HUES48 (cell line): ENCODE data around the gene KIF18B.

Experiments
- H3K27ac ChIP-seq: one replicate; pipeline ENCODE4 v1.7.0; 2013; ENCODE audit warnings: low read depth, low read length, inconsistent platforms
- H3K27me3 ChIP-seq: 2 replicates; pipeline ENCODE4 v1.6.1; 2013; ENCODE audit warnings: mild to moderate bottlenecking, low read length; ENCODE audit not compliant: control insufficient read depth, insufficient read depth
- H3K36me3 ChIP-seq: 2 replicates; pipeline ENCODE4 v1.6.1; 2013; ENCODE audit warnings: low read length; ENCODE audit not compliant: control insufficient read depth, insufficient read depth
- H3K4me1 ChIP-seq: 2 replicates; pipeline ENCODE4 v1.6.1; 2013; ENCODE audit warnings: mild to moderate bottlenecking, low read length; ENCODE audit not compliant: control insufficient read depth, insufficient read depth
- H3K4me3 ChIP-seq: 2 replicates; pipeline ENCODE4 v1.5.1; 2013; ENCODE audit warnings: mild to moderate bottlenecking, low read depth, low read length
- H3K9ac ChIP-seq: 2 replicates; pipeline ENCODE4 v1.6.1; 2013; ENCODE audit warnings: mild to moderate bottlenecking, low read depth, low read length, moderate library complexity
- H3K9me3 ChIP-seq: 2 replicates; pipeline ENCODE4 v1.6.1; 2013; ENCODE audit warnings: low read length; ENCODE audit not compliant: control insufficient read depth, insufficient read depth

Gene KIF18B

DNA sequence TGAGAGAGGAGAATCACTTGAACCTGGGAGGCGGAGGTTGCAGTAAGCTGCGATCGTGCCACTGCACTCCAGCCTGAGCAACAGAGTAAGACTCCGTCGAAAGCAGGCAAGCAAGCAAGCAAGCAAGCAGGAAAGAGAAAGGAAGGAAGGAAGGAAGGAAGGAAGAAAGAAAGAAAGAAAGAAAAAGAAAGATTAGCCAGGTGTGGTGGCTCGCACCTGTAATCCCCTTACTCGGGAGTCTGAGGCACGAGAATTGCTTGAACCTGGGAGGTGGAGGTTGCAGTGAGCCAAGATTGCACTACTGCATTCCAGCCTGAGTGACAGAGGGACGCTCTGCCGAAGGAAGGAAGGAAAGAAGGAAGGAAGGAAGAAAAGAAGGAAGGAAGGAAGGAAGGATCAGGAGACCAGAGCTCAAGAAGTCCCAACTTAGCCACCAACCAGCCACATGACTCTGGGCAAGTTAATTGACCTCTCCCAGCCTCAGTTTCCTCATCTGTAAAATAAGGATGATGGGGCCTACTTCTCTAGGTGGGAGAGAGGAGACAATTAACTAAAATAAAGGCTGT lies 38.7 kb downstream of the KIF18B start:
- Histone ChIP-seq H3K27ac (no peak overlapping the region), H3K9me3 (no peaks in the 10 kb centered on the region), H3K4me1 (peaks cover 3% of the 10 kb centered on the region), H3K9ac (no peak overlapping the region), H3K27me3 (peaks cover 20% of the 10 kb centered on the region), H3K36me3 (no peaks in the 10 kb centered on the region), H3K4me3 (no peak overlapping the region)

DNA sequence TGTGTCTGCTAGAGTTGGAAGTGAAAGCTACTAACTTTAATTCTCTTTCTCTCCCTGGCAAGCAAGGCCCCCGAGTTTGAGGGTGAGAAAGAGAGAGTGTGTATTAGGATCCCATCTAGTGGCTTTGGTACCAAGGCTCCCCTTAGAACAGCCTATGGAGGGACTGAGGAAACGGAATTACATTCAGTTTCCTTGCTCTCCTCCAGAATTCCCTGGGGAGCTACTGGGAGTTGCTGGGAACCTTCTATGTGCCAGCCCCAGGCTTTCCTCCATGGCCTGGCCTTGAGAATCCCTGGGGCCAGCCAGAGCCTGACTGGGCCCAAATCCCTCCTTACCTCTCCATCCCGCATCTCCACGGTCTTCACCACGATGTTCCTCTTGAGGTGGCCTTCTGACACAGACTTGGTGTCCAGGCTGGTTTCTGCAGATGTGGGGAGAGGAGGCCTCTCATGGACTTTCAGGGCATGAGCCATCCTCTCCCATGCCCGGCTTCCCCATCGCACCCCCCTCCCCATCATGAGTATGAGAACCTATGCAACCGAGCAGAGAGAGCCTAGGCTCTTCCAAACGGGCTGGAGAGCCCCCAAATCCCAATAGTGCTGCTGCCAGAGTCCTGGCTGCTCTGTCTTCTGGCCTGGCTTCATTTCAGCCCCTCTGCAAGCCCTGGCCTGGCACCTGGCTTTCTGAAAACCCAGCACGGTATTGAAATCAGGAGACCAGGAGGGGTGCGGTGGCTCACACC lies 39.7 kb downstream of the KIF18B start:
- H3K27ac ChIP-seq: no peak overlapping the region

DNA sequence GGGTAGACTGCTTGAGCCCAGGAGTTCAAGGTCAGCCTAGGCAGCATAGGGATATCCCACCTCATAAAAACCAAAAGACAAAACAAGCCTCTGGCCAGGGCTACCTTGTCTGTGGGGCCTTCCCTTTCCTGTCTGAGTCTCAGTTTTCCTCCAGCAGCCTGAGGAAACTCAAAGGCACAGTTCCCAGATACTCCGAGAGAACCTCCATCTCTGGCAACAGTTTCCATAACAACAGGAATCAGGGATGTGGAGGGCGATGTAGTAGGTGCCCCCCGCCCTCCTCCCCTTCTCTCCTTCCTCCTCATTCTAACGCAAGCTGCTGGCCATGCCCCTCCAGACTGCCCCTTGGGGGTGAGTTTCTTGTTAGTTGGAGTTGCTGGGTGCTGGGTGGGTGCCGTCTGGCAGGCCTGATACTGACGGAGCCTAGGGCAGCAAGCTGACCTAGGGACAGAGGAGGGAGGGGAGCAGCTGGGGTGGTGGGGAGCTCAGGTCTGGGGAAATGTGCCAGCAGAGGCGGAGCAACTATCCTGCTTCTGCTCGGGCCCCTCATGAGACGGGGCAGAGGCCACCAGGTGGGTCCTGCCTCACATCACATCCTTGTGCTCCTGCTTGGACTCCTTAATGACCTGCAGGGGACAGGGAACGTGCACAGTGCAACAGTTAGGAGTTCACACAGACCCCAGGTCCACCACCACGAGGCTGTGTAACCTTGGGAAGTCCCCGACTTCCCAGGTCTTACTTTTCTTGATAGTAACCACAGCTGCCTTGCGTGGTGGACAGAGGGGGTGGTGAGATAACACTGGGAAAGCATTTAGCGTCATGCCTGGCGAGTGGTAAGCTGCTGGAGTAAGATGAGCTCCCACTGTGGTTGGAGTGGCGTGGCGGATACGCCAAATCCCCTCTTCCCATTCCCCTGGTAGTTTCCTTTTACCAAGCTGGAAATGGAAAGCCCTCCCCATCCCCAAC lies 40.5 kb downstream of the KIF18B start:
- Histone ChIP-seq H3K9me3 (no peaks in the 10 kb centered on the region), H3K27ac (no peak overlapping the region), H3K27me3 (peaks cover 9% of the 10 kb centered on the region), H3K36me3 (no peaks in the 10 kb centered on the region), H3K9ac (no peak overlapping the region), H3K4me3 (no peak overlapping the region), H3K4me1 (peaks cover 3% of the 10 kb centered on the region)

More for the DNA sequence above, 39.7 kb downstream of the KIF18B start:
- H3K36me3 ChIP-seq: no peaks in the 10 kb centered on the region
- peaks cover 3% of the 10 kb centered on the region for H3K4me1 ChIP-seq
- no peak overlapping the region for H3K9ac ChIP-seq
- H3K9me3 ChIP-seq: no peaks in the 10 kb centered on the region
- no peak overlapping the region for H3K4me3 ChIP-seq
- H3K27me3 ChIP-seq: peaks cover 17% of the 10 kb centered on the region

- H3K4me1 ChIP-seq: peaks cover 3% of the 10 kb centered on the region
These were observed 41.4 kb downstream of the KIF18B start for GRCh38 chr17:44906010-44906646.

GRCh38 chr17:44905006-44906000 lies 42.3 kb downstream of the KIF18B start:
- Histone ChIP-seq H3K27ac (peak overlapping the region; percentile 63), H3K9ac (no peak overlapping the region), H3K9me3 (no peaks in the 10 kb centered on the region), H3K4me1 (no peaks in the 10 kb centered on the region; the same call in 1 of the 2 replicates), H3K36me3 (no peaks in the 10 kb centered on the region), H3K27me3 (no peaks in the 10 kb centered on the region), H3K4me3 (no peak overlapping the region)

More at GRCh38 chr17:44906010-44906646, 41.4 kb downstream of the KIF18B start:
- H3K27me3 ChIP-seq: peaks cover 4% of the 10 kb centered on the region
- H3K9me3 ChIP-seq: no peaks in the 10 kb centered on the region
- no peak overlapping the region for H3K4me3 ChIP-seq
- H3K27ac ChIP-seq: peak overlapping the region; percentile 63
- H3K36me3 ChIP-seq: no peaks in the 10 kb centered on the region
- H3K9ac ChIP-seq: no peak overlapping the region

DNA sequence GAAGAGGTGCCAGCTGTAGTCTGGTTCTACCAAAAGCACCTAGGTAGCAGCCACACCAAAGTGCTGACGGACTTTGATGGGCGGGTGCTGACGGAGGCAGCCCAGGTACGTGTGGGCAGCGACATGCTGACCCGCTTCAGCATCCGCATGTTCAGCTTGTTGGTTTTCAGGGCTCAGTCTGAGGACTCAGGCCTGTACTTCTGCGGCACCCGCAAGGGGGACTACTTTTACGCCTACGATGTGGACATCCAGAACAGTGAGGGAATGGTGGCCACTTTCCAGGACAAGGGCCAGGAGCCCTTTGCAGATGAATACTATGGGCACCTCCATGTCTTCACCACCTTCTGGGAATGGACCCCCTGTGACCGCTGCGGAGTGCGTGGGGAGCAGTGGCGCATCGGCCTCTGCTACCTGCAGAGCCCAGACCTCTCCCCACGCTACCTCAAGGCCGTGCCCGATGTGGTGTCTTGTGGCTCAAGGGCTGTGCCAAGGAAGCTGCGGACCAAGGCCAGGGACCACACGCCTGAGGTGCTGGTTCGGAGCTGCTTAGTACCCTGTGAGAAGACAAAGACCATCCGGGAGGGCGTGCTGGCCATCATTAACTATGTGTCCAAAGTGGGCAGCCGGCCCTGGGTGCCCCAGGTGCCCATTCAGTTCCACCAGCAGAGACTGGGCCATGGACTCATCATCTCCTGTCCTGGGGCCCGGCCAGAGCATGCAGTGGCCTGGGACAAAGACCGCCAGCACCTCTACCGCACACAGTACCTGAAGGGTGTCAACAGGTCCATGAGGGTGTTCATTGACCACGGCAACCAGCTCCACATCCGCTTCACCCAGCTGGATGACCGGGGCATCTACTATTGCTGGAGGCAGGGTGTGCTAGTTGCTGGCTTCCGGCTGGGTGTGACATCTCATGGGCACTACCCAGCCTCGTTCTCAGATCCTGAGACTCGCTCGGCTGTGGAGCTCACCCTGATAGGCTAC lies 43.3 kb downstream of the KIF18B start:
- Histone ChIP-seq H3K4me3 (no peak overlapping the region), H3K9me3 (no peaks in the 10 kb centered on the region), H3K36me3 (no peaks in the 10 kb centered on the region), H3K9ac (no peak overlapping the region), H3K4me1 (no peaks in the 10 kb centered on the region; the same call in 1 of the 2 replicates), H3K27me3 (no peaks in the 10 kb centered on the region), H3K27ac (no peak overlapping the region)

DNA sequence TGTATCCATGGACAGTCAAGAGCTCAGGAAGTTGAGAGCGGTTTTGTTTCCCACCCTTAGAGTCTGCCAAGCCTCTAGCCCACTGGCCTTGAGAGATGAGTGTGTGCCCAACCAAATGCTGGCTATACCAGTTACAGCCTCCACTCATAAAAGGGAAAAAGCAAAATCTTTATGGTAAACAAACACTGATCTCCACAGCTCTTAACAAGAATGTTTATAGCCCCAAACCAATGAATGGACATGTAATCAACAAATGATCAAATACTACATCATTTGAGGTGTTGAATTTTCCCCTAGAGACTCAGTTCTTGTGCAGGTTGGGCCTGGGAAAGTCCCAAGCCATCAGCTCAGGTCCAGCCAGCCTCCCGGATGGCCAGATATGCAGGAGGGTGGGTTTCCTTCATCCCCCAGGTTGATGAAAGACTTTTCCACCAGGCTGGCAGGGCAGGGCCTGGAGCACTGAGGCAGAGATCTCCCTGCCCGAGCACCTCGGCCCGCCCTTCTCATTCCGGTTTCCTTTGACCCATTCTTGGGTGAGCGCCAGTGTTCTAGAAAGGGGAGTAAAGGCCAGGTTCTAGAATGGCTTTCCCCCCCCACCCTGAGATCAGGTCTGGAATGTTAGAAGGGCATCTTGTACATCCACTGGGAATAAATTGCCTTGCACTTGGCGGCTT lies 44.4 kb downstream of the KIF18B start:
- no peaks in the 10 kb centered on the region; the same call in 1 of the 2 replicates for H3K4me1 ChIP-seq

DNA sequence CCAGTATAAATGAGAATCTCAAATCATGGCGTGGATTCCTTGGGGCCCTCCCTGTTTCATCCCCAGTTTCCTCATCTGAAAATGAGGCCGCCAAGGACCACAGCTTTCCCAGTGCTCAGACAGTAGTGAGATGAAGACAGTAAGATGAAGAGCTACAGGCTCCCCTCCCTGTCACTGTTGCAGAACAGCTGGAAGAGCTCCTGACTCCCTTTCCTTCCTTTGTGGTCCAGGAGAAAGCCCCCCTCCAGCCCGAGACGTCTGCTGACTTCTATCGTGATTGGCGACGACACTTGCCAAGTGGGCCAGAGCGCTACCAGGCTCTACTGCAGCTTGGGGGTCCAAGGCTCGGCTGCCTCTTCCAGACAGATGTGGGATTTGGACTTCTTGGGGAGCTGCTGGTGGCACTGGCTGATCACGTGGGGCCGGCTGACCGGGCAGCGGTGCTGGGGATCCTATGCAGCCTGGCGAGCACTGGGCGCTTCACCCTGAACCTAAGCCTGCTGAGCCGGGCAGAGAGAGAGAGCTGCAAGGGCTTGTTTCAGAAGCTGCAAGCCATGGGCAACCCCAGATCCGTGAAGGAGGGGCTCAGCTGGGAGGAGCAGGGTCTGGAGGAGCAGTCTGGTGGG lies 45.3 kb downstream of the KIF18B start:
- H3K36me3 ChIP-seq: no peaks in the 10 kb centered on the region
- H3K9me3 ChIP-seq: no peaks in the 10 kb centered on the region
- H3K9ac ChIP-seq: no peak overlapping the region
- no peak overlapping the region for H3K27ac ChIP-seq
- H3K4me3 ChIP-seq: no peak overlapping the region
- no peaks in the 10 kb centered on the region; the same call in 1 of the 2 replicates for H3K4me1 ChIP-seq
- H3K27me3 ChIP-seq: no peaks in the 10 kb centered on the region

More for the DNA sequence above, 44.4 kb downstream of the KIF18B start:
- Histone ChIP-seq H3K4me3 (no peak overlapping the region), H3K27ac (no peak overlapping the region), H3K36me3 (no peaks in the 10 kb centered on the region), H3K9ac (no peak overlapping the region), H3K27me3 (no peaks in the 10 kb centered on the region), H3K9me3 (no peaks in the 10 kb centered on the region)
